A549 (cell line): Measurements from ENCODE around the gene PBX1.

Experiments
- HEYL ChIP-seq: fragments of 250-450 bp; sonication (Bioruptor Pico); IDR thresholded peaks from 2 replicates; pipeline ENCODE4 v1.8.0; 2021; ENCODE audit warnings: mild to moderate bottlenecking, moderate library complexity
- MAFK ChIP-seq: fragments of 450-650 bp; IDR thresholded peaks from 2 replicates; pipeline ENCODE4 v1.6.1; 2014; ENCODE audit not compliant: partially characterized antibody
- PHF8 ChIP-seq: fragments of 200-600 bp; sonication (generic); IDR thresholded peaks from 2 replicates; pipeline ENCODE4 v1.6.1; 2016; ENCODE audit warnings: low read depth, mild to moderate bottlenecking, antibody characterized with exemption, moderate library complexity, borderline replicate concordance
- REST ChIP-seq: fragments of 200-600 bp; sonication (generic); IDR thresholded peaks from 2 replicates; pipeline ENCODE4 v1.6.1; 2016; ENCODE audit warnings: antibody characterized with exemption, mild to moderate bottlenecking, moderate library complexity

GRCh38 chr1:164519426-164519825 lies 39.6 kb upstream of the PBX1 start:
- no peak for TF ChIP-seq MAFK
- TF ChIP-seq REST, result no peak
- TF ChIP-seq HEYL (CRISPR knock-in tag), result no peak
- TF ChIP-seq PHF8, result no peak
